Measurements from ENCODE around the gene CTDSPL. TPM values are rescaled to one million over a fixed set of nuclear protein-coding genes. Genes with fewer than 3 reads are reported as not detected.

The CTDSPL gene
- total RNA-seq, 1 experiment from 2014 or later: 14.0 TPM

DNA sequence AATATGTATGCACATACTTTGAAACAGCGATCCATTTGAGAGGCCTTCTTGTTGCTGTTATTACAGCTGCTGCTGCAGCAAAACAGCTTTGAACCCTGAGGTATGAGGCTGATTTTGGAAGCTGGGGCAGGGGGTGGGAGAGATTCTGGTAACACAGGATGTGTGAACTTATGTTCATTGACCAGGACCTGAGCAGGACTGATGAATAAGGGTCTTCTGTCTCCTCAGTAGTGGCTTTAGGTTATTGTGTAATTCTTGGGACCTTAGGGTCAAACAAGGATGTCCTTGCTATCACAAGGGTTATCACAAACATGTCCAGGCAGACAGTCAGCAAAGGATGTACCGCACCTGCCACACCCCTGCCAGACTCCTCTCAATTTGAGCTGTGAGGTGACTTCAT is 41.6 kb downstream of the CTDSPL start:
- Histone ChIP-seq H3K36me3 (ENCODE audit: insufficient read depth, low read length, poor library complexity, severe bottlenecking) (no peaks in the 10 kb centered on the region), H3K4me1 (ENCODE audit: insufficient read depth, low read length, poor library complexity, severe bottlenecking) (peaks cover 2% of the 10 kb centered on the region), H3K9me3 (ENCODE audit: low read depth, low read length, poor library complexity, severe bottlenecking) (no peaks in the 10 kb centered on the region), H3K27ac (ENCODE audit: low read depth, low read length, poor library complexity, severe bottlenecking) (no peak overlapping the region), H3K4me3 (ENCODE audit: low read depth, low read length, poor library complexity, severe bottlenecking) (no peak overlapping the region), H3K27me3 (replicated peaks; ENCODE audit: insufficient read depth, low read depth, low read length, poor library complexity) (no peaks in the 10 kb centered on the region)
- ChIA-PET POLR2A (ENCODE audit: low non-redundant PET) (no interaction called here), CTCF (no interaction called here)
- DNase-seq (ENCODE audit: low spot score): no peak
- intact Hi-C loops (cut with micrococcal nuclease; ENCODE audit: unreplicated experiment): no loop called here
- TF ChIP-seq EZH2 (IDR thresholded peaks at IDR 0.05; ENCODE audit: borderline replicate concordance, low read depth, low read length, poor library complexity, severe bottlenecking): no peak
- TF ChIP-seq, protein P1, sequence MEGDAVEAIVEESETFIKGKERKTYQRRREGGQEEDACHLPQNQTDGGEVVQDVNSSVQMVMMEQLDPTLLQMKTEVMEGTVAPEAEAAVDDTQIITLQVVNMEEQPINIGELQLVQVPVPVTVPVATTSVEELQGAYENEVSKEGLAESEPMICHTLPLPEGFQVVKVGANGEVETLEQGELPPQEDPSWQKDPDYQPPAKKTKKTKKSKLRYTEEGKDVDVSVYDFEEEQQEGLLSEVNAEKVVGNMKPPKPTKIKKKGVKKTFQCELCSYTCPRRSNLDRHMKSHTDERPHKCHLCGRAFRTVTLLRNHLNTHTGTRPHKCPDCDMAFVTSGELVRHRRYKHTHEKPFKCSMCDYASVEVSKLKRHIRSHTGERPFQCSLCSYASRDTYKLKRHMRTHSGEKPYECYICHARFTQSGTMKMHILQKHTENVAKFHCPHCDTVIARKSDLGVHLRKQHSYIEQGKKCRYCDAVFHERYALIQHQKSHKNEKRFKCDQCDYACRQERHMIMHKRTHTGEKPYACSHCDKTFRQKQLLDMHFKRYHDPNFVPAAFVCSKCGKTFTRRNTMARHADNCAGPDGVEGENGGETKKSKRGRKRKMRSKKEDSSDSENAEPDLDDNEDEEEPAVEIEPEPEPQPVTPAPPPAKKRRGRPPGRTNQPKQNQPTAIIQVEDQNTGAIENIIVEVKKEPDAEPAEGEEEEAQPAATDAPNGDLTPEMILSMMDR (conservative IDR thresholded peaks at IDR 0.05; ENCODE audit: low read depth, low read length): no peak
- BruUV-seq (replicated peaks): no TSS peak

DNA sequence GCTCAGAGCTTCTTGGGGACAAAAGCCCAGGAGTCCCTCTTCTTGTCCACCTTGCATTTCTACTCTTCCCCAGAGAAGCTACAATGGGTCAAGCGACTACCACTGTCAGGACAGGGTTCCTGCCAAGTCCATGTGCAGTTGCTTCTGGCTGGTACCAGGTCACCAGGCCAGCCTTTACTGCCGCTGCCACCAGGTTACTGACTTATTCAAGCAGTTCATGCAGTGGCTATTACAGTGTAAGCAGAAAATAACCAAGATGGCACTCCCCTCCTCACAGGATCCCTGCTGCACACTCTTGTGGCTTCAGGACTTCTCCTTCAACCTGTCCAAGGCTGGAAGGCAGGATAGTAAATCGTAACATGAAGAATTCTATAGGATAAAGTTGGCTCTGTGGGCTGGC is 42.1 kb downstream of the CTDSPL start:
- CTCF ChIA-PET: no interaction called here
- H3K4me3 ChIP-seq (ENCODE audit: low read depth, low read length, poor library complexity, severe bottlenecking): no peak overlapping the region
- DNase-seq (ENCODE audit: low spot score): no peak
- intact Hi-C loops (cut with micrococcal nuclease; ENCODE audit: unreplicated experiment): no loop called here
- H3K27me3 ChIP-seq (replicated peaks; ENCODE audit: insufficient read depth, low read depth, low read length, poor library complexity): no peaks in the 10 kb centered on the region
- H3K27ac ChIP-seq (ENCODE audit: low read depth, low read length, poor library complexity, severe bottlenecking): no peak overlapping the region
- no peaks in the 10 kb centered on the region for H3K9me3 ChIP-seq (ENCODE audit: low read depth, low read length, poor library complexity, severe bottlenecking)
- BruUV-seq (replicated peaks): no TSS peak
- peaks cover 6% of the 10 kb centered on the region for H3K4me1 ChIP-seq (ENCODE audit: insufficient read depth, low read length, poor library complexity, severe bottlenecking)
- POLR2A ChIA-PET (ENCODE audit: low non-redundant PET): no interaction called here
- TF ChIP-seq, protein P1 (conservative IDR thresholded peaks at IDR 0.05; ENCODE audit: low read depth, low read length): no peak
- TF ChIP-seq EZH2 (IDR thresholded peaks at IDR 0.05; ENCODE audit: borderline replicate concordance, low read depth, low read length, poor library complexity, severe bottlenecking): no peak
- H3K36me3 ChIP-seq (ENCODE audit: insufficient read depth, low read length, poor library complexity, severe bottlenecking): no peaks in the 10 kb centered on the region

DNA sequence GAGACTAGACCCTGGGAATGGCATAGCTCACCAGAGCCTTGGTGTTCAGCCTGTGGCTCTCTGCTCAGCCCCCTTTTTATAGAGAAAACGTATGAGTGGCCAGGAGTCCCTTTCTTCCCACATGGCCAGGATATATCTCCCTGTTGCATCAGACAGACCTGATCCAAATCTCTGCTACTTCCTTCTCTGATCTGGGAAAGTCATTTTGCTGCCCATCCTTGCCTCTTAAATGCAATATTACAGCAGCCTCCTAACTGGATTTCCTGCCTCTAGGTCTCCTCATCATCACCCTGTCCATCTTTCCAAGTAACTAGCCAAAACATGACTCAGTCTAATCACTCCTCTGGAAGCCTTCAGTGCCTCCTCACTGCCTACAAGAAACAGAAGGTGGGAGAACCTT is 42.9 kb downstream of the CTDSPL start:
- peak overlapping the region; percentile 42 for H3K27ac ChIP-seq (ENCODE audit: low read depth, low read length, poor library complexity, severe bottlenecking)
- DNase-seq (ENCODE audit: low spot score): no peak
- intact Hi-C loops (cut with micrococcal nuclease; ENCODE audit: unreplicated experiment): no loop called here
- peaks cover 6% of the 10 kb centered on the region for H3K4me1 ChIP-seq (ENCODE audit: insufficient read depth, low read length, poor library complexity, severe bottlenecking)
- BruUV-seq (replicated peaks): no TSS peak
- TF ChIP-seq, protein P1 (conservative IDR thresholded peaks at IDR 0.05; ENCODE audit: low read depth, low read length): no peak
- TF ChIP-seq EZH2 (IDR thresholded peaks at IDR 0.05; ENCODE audit: borderline replicate concordance, low read depth, low read length, poor library complexity, severe bottlenecking): no peak
- H3K9me3 ChIP-seq (ENCODE audit: low read depth, low read length, poor library complexity, severe bottlenecking): no peaks in the 10 kb centered on the region
- H3K4me3 ChIP-seq (ENCODE audit: low read depth, low read length, poor library complexity, severe bottlenecking): no peak overlapping the region
- CTCF ChIA-PET: no interaction called here
- no peaks in the 10 kb centered on the region for H3K27me3 ChIP-seq (replicated peaks; ENCODE audit: insufficient read depth, low read depth, low read length, poor library complexity)
- POLR2A ChIA-PET (ENCODE audit: low non-redundant PET): no interaction called here
- no peaks in the 10 kb centered on the region for H3K36me3 ChIP-seq (ENCODE audit: insufficient read depth, low read length, poor library complexity, severe bottlenecking)

All from A673 (cell line).